Ishikawa (cell line): ENCODE results near the gene CLEC17A.

Experiments
- CEBPB ChIP-seq: IDR thresholded peaks from 2 replicates; pipeline ENCODE4 v1.6.1; 2012
- CREB1 ChIP-seq: IDR thresholded peaks from 2 replicates; pipeline ENCODE4 v1.6.1; 2012; ENCODE audit warnings: low read depth
- EGR1 ChIP-seq: IDR thresholded peaks from 2 replicates; pipeline ENCODE4 v1.6.1; 2012
- EP300 ChIP-seq: IDR thresholded peaks from 2 replicates; pipeline ENCODE4 v1.6.1; 2012; ENCODE audit warnings: borderline replicate concordance
- FOXM1 ChIP-seq: IDR thresholded peaks from 2 replicates; pipeline ENCODE4 v1.6.1; 2012; ENCODE audit warnings: low read depth, borderline replicate concordance
- MAX ChIP-seq: IDR thresholded peaks from 2 replicates; pipeline ENCODE4 v1.6.1; 2012
- NFIC ChIP-seq: IDR thresholded peaks from 2 replicates; pipeline ENCODE4 v1.6.1; 2012
- RAD21 ChIP-seq: IDR thresholded peaks from 2 replicates; pipeline ENCODE4 v1.6.1; 2012; ENCODE audit warnings: low read depth
- REST ChIP-seq: IDR thresholded peaks from 2 replicates; pipeline ENCODE4 v1.6.1; 2012; ENCODE audit warnings: low read depth, mild to moderate bottlenecking
- TAF1 ChIP-seq: IDR thresholded peaks from 2 replicates; pipeline ENCODE4 v1.6.1; 2012; ENCODE audit warnings: low read depth, mild to moderate bottlenecking
- TCF12 ChIP-seq: IDR thresholded peaks from 2 replicates; pipeline ENCODE4 v1.6.1; 2012; ENCODE audit warnings: low read depth
- TEAD4 ChIP-seq: IDR thresholded peaks from 2 replicates; pipeline ENCODE4 v1.6.1; 2012
- USF1 ChIP-seq: IDR thresholded peaks from 2 replicates; pipeline ENCODE4 v1.6.1; 2012
- YY1 ChIP-seq: IDR thresholded peaks from 2 replicates; pipeline ENCODE4 v1.6.1; 2012; ENCODE audit warnings: low read depth
- ZBTB7A ChIP-seq: IDR thresholded peaks from 2 replicates; pipeline ENCODE4 v1.6.1; 2012; ENCODE audit warnings: low read depth

Gene CLEC17A

GRCh38 chr19:14606627-14607026, 23.7 kb downstream of the CLEC17A start:
- TF ChIP-seq TEAD4 (no peak), CEBPB (no peak), ZBTB7A (no peak), TCF12 (no peak), NFIC (no peak), EGR1 (no peak), REST (no peak), USF1 (no peak), FOXM1 (no peak), YY1 (no peak), CREB1 (no peak), TAF1 (no peak)

- TF ChIP-seq ZBTB7A = no peak
- no peak for TF ChIP-seq NFIC
- TF ChIP-seq USF1 = no peak
- TF ChIP-seq REST = no peak
- TF ChIP-seq CREB1 = no peak
- TF ChIP-seq RAD21 = no peak
- no peak for TF ChIP-seq CEBPB
Observed at GRCh38 chr19:14611051-14611450, 28.2 kb downstream of the CLEC17A start.

GRCh38 chr19:14612657-14613056, 29.8 kb downstream of the CLEC17A start:
- TF ChIP-seq CREB1 = no peak
- no peak for TF ChIP-seq NFIC
- TF ChIP-seq YY1 = no peak
- no peak for TF ChIP-seq CEBPB
- TF ChIP-seq TCF12 = no peak
- TF ChIP-seq RAD21 = no peak
- no peak for TF ChIP-seq REST
- no peak for TF ChIP-seq MAX
- no peak for TF ChIP-seq EP300
- TF ChIP-seq FOXM1 = no peak
- no peak for TF ChIP-seq USF1
- no peak for TF ChIP-seq TEAD4
- TF ChIP-seq EGR1 = no peak
- TF ChIP-seq TAF1 = no peak

- TF ChIP-seq REST (no peak), TAF1 (no peak), TCF12 (no peak), TEAD4 (no peak), EP300 (no peak), CEBPB (no peak), USF1 (no peak), CREB1 (no peak), YY1 (no peak), RAD21 (no peak), FOXM1 (no peak), MAX (no peak), EGR1 (no peak), ZBTB7A (no peak), NFIC (no peak)
Observed at GRCh38 chr19:14614099-14614412, 31.2 kb downstream of the CLEC17A start.
